ENCODE measurements around the gene PTPRN2. TPM values are rescaled to one million over a fixed set of nuclear protein-coding genes. Genes with fewer than 3 reads are reported as not detected.

PTPRN2 gene
- total RNA-seq, 1 experiment from 2014 or later: 2.1 TPM

DNA sequence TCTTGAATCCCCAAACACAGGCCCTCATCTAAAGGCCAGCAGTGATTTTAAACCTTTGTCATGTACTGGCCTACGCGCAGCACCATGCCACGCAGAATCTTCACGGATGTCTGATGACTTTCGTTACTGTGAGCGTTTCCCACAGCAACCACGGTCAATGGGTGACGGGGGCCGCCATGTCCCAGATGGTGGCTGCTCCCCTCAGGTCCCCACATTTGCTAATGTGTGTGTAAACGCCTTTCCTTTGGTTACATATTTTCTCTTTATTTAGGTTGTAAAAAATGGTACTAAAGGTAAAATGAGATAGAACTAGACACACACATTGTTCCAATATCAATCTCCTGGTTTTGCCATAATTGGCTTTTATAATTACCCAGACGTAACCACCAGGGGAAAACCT, 699.0 kb downstream of the PTPRN2 start:
- Histone ChIP-seq H3K27ac (ENCODE audit: low read depth, low read length) (no peak overlapping the region), H2AFZ (ENCODE audit: low read depth, low read length, poor library complexity, severe bottlenecking) (no peak overlapping the region), H3K79me2 (ENCODE audit: insufficient read depth, low read length) (no peaks in the 10 kb centered on the region), H3K4me2 (ENCODE audit: low read length) (no peak overlapping the region), H3K9ac (ENCODE audit: low read length) (no peak overlapping the region), H3K9me2 (ENCODE audit: insufficient read depth) (no peaks in the 10 kb centered on the region), H3K27me3 (ENCODE audit: insufficient read depth, low read length) (0 out of 2 replicates have a peak, but pooled peaks cover 7% of the 10 kb centered on the region), H3K9me3 (ENCODE audit: control insufficient read depth in 1 of 2, insufficient read depth in 1 of 2, low read depth in 1 of 2, low read length in 2 of 2) (no peaks in the 10 kb centered on the region; a peak in 1 of 4 replicates), H4K20me1 (ENCODE audit: insufficient read depth) (no peaks in the 10 kb centered on the region), H3K4me3 (replicated peaks in 1 of 2; ENCODE audit: low read depth in 1 of 2, low read length in 2 of 2) (no peak overlapping the region), H3K36me3 (ENCODE audit: control insufficient read depth in 1 of 2, insufficient read depth in 2 of 2, low read length in 2 of 2) (no peaks in the 10 kb centered on the region), H3K4me1 (ENCODE audit: control insufficient read depth in 1 of 2, insufficient read depth in 2 of 2, low read length in 2 of 2) (no peaks in the 10 kb centered on the region)
- DNase-seq (ENCODE audit: low read depth, low spot score): no peak
- ChIA-PET CTCF (no interaction called here), POLR2A (no interaction called here), RAD21 (ENCODE audit: low non-redundant PET in 1 of 2, low total read pairs in 2 of 2, uncharacterized antibody in 2 of 2, unreplicated experiment in 2 of 2) (no interaction called here)
- intact Hi-C loops (cut with micrococcal nuclease): no loop called here
- ATAC-seq: no peak
- no TSS peak for BruUV-seq (replicated peaks)
- TF ChIP-seq, protein P1, sequence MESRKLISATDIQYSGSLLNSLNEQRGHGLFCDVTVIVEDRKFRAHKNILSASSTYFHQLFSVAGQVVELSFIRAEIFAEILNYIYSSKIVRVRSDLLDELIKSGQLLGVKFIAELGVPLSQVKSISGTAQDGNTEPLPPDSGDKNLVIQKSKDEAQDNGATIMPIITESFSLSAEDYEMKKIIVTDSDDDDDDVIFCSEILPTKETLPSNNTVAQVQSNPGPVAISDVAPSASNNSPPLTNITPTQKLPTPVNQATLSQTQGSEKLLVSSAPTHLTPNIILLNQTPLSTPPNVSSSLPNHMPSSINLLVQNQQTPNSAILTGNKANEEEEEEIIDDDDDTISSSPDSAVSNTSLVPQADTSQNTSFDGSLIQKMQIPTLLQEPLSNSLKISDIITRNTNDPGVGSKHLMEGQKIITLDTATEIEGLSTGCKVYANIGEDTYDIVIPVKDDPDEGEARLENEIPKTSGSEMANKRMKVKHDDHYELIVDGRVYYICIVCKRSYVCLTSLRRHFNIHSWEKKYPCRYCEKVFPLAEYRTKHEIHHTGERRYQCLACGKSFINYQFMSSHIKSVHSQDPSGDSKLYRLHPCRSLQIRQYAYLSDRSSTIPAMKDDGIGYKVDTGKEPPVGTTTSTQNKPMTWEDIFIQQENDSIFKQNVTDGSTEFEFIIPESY (IDR thresholded peaks at IDR 0.05; ENCODE audit: extremely low read depth, insufficient replicate concordance, low read length): no peak
- TF ChIP-seq, protein P2, sequence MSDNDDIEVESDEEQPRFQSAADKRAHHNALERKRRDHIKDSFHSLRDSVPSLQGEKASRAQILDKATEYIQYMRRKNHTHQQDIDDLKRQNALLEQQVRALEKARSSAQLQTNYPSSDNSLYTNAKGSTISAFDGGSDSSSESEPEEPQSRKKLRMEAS (IDR thresholded peaks at IDR 0.05): no peak
- TF ChIP-seq EZH2 (IDR thresholded peaks at IDR 0.05) (no peak), SP1 (IDR thresholded peaks at IDR 0.05; ENCODE audit: low read depth) (no peak), EZH2phosphoT487 (IDR thresholded peaks at IDR 0.05; ENCODE audit: borderline replicate concordance) (no peak), RAD21 (IDR thresholded peaks at IDR 0.05; ENCODE audit: low read depth) (no peak), POLR2A (IDR thresholded peaks at IDR 0.05; ENCODE audit: borderline replicate concordance, extremely low read depth, insufficient read depth, insufficient read length) (no peak)
- TF ChIP-seq, protein P3, sequence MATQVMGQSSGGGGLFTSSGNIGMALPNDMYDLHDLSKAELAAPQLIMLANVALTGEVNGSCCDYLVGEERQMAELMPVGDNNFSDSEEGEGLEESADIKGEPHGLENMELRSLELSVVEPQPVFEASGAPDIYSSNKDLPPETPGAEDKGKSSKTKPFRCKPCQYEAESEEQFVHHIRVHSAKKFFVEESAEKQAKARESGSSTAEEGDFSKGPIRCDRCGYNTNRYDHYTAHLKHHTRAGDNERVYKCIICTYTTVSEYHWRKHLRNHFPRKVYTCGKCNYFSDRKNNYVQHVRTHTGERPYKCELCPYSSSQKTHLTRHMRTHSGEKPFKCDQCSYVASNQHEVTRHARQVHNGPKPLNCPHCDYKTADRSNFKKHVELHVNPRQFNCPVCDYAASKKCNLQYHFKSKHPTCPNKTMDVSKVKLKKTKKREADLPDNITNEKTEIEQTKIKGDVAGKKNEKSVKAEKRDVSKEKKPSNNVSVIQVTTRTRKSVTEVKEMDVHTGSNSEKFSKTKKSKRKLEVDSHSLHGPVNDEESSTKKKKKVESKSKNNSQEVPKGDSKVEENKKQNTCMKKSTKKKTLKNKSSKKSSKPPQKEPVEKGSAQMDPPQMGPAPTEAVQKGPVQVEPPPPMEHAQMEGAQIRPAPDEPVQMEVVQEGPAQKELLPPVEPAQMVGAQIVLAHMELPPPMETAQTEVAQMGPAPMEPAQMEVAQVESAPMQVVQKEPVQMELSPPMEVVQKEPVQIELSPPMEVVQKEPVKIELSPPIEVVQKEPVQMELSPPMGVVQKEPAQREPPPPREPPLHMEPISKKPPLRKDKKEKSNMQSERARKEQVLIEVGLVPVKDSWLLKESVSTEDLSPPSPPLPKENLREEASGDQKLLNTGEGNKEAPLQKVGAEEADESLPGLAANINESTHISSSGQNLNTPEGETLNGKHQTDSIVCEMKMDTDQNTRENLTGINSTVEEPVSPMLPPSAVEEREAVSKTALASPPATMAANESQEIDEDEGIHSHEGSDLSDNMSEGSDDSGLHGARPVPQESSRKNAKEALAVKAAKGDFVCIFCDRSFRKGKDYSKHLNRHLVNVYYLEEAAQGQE (IDR thresholded peaks at IDR 0.05; ENCODE audit: low read depth): no peak
